ENCODE data around the gene TMCC1. TPM values are rescaled to one million over a fixed set of nuclear protein-coding genes. Genes with fewer than 3 reads are reported as not detected.

TMCC1 gene
- 10 to 100 TPM; 21.6 to 22.1 TPM for total RNA-seq

DNA sequence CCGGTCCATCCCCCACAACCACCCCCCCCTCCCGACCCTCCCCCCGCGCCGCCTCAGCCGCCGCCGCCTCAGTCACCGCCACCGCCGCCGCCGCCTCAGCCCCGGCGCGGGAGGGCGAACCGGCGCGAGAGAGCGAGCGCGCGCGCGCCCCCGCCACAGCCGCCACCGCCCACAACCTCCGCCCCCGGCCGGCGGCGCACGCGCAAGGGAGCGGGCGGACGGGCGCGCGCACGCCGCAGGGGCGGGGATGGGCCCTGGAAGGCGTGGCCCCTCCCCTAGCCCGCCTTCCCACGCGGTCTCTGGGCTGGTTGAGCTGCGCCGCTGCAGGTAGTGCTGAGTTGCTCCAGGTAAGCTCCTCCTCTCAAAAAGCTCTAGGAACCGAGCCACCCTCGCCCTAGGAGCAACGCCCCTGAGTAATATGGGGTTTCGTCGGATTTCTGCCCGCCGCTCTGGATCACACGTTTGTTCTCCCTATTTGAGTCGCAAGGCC lies at the start of gene TMCC1:
Gene TMCC1, minus strand, starts transcription at position 131 of the 490 bp plus-strand sequence.
- ATAC-seq (ENCODE audit: low read depth) (peak; percentile 90), DNase-seq (peak; percentile 96)
- Mint-ChIP-seq H3K9me3 (peaks cover 2% of the 10 kb centered on the region), H3K4me1 (peaks cover 21% of the 10 kb centered on the region), H3K4me3 (peak within 1 kb of the TSS; percentile 90), H3K27me3 (no peaks in the 10 kb centered on the region), H3K36me3 (peaks cover 4% of the 10 kb centered on the region), H3K27ac (peak within 1 kb of the TSS; percentile 85)
- POLR2A ChIA-PET = interaction anchor here (1.3 to 1.4 kb wide), 2 partner anchors 14 to 578 kb away, joined by 4 to 5 read pairs; a partner anchor contains a TSS

DNA sequence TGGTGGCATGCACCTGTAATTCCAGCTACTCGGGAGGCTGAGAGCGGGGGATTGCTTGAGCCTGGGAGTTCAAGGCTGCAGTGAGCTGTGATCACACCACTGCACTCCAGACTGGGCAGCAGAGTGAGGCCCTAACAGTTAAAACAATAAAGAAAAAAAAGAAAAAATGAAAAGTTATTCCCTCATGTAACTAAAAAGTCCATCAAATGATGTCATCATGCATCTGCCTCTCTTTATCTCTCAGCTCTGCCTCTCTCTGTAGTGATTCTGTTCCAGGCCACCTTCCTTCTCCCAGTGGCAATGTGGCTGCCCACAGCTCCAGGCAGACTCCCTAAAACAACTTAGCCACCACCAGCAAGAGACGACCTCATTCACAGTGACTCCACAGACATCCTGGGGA lies 49.5 kb upstream of the TMCC1 start:
- POLR2A ChIA-PET = no interaction called here
- no peaks in the 10 kb centered on the region for H3K4me1 Mint-ChIP-seq

DNA sequence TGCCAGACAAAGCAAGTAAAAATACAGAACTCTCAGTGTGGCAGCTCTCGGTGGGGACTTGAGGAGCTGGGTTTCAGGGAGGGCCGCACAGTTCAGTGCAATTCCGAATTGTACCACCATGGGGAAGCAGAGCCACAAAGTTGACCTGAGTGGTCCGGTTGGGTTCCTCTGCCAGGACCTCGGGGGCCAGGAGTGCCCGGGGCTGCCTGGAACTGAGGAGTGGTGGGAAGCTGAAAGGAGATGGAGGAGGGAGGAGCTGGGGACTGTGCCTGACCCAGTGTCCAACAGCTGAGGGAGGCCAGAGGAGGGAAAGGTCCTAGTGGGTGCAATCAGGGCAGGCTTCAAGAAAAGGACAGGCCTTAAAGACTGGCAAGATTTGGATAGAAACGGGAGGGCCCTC lies 48.8 kb upstream of the TMCC1 start:
- POLR2A ChIA-PET = no interaction called here
- DNase-seq (peak; percentile 50), ATAC-seq (ENCODE audit: low read depth) (peak; percentile 64)
- H3K9me3 Mint-ChIP-seq = no peaks in the 10 kb centered on the region
- no peak overlapping the region for H3K4me3 Mint-ChIP-seq
- peaks cover 6% of the 10 kb centered on the region for H3K27me3 Mint-ChIP-seq
- no peak overlapping the region for H3K27ac Mint-ChIP-seq
- H3K4me1 Mint-ChIP-seq = no peaks in the 10 kb centered on the region
- H3K36me3 Mint-ChIP-seq = no peaks in the 10 kb centered on the region

More for the DNA sequence above, 49.5 kb upstream of the TMCC1 start:
- Mint-ChIP-seq H3K36me3 (no peaks in the 10 kb centered on the region), H3K9me3 (no peaks in the 10 kb centered on the region), H3K27ac (no peak overlapping the region), H3K4me3 (no peak overlapping the region), H3K27me3 (peaks cover 8% of the 10 kb centered on the region)
- ATAC-seq (ENCODE audit: low read depth) (no peak), DNase-seq (no peak)

DNA sequence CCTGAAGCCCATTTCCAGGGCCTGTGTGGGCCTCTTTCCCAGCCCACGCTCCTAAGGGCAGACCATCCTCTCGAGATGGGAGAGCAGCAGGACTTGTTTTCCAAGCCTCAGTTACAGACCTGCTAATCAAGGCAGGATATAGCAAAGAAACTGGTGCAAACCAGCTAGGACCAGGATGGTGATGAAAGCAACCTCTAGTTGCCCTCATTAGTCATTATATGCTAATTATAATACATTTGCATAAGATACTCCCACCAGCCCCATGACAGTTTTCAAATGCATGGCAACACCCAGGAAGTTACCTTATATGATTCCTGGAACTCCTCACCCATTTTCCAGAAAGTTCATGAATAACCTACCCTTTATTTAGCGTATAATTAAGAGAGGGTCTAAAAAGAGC lies 46.6 kb upstream of the TMCC1 start:
- peaks cover 6% of the 10 kb centered on the region for H3K27me3 Mint-ChIP-seq
- no peaks in the 10 kb centered on the region for H3K36me3 Mint-ChIP-seq
- POLR2A ChIA-PET = no interaction called here
- no peaks in the 10 kb centered on the region for H3K9me3 Mint-ChIP-seq
- ATAC-seq (ENCODE audit: low read depth) = no peak
- peaks cover 5% of the 10 kb centered on the region for H3K4me1 Mint-ChIP-seq
- no peak overlapping the region for H3K4me3 Mint-ChIP-seq
- DNase-seq = no peak
- no peak overlapping the region for H3K27ac Mint-ChIP-seq

DNA sequence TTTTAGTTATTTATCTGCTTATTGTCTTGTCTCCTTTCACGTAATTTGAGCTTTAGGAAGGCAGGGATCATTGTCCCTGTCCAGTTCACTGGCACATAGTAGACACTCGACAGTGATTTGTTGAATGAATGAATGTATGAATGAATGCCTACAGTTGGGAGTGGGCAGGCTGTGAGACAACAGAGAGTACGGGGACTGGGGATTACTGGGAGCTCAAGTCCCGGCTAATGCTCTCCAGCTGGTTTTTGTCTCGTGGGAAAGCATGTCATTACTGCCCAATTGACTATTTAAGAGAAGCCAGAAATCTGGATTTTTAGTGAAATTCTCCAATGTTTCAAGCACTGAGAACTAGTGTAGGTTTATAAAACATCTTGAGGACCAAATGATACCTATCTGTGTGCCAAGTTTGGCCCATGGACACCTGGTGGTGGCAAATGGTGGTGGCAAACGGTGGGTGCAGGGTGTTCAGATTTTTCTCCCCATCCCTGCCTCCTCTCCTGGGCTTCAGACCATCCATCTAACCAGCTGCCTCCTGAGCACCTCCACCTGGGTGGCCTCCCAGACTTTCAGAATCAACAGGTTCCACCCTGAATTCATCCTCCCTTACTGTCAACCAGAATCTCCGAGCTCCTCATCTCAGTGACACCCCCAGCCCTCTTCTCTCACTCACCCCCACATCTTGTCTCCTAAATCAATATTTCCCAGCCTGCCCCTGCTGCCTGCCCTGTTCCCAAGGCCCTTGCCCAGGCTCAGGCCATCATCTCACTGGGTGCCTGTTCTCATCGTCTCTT lies 44.8 kb upstream of the TMCC1 start:
- H3K27ac Mint-ChIP-seq = no peak overlapping the region
- no peak overlapping the region for H3K4me3 Mint-ChIP-seq

DNA sequence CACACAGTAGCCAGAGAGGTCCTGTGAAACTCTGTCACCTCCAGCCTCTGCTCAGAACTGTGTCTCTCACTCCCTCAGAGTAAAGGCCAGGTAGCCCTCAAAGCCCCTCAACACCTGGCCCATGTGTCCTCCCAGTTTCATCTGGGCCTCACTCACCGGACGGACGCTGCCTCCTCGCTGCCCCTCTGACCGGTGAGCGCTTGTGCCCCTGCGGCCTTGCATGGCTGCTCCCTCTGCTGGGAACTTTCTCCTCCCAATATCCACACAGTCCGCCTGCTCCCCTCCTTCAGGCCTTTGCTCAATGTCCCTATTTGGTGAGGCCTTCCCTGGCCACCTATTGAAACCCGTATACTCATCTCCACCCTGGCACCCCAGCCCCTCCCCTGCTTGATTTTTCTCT lies 44.2 kb upstream of the TMCC1 start:
- POLR2A ChIA-PET = no interaction called here
- H3K27ac Mint-ChIP-seq = no peak overlapping the region
- H3K9me3 Mint-ChIP-seq = no peaks in the 10 kb centered on the region
- H3K4me3 Mint-ChIP-seq = no peak overlapping the region
- ATAC-seq (ENCODE audit: low read depth) = no peak
- H3K36me3 Mint-ChIP-seq = no peaks in the 10 kb centered on the region
- H3K4me1 Mint-ChIP-seq = peaks cover 5% of the 10 kb centered on the region
- DNase-seq = no peak
- H3K27me3 Mint-ChIP-seq = peaks cover 2% of the 10 kb centered on the region

More for the DNA sequence above, 44.8 kb upstream of the TMCC1 start:
- POLR2A ChIA-PET = no interaction called here
- H3K9me3 Mint-ChIP-seq = no peaks in the 10 kb centered on the region
- DNase-seq (no peak), ATAC-seq (ENCODE audit: low read depth) (no peak)
- H3K27me3 Mint-ChIP-seq = peaks cover 2% of the 10 kb centered on the region
- no peaks in the 10 kb centered on the region for H3K36me3 Mint-ChIP-seq
- peaks cover 5% of the 10 kb centered on the region for H3K4me1 Mint-ChIP-seq

DNA sequence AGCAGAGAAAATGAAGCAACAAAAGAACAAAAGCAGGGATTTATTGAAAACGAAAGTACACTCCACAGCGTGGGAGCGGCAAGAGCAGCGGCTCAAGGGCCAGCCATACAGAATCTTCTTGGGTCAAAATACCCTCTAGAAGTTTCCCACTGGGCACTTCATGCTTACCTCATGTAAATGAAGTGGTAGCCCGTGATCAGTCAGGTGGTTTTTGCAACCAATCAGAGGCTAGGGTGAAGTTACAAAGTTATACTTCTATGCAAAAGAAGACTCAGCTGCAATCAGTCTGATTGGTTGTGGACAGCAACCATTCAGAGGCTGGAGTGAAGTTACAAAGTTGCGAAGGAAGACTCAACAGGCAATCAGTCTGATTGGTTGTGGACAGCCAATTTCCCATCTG lies 43.2 kb upstream of the TMCC1 start:
- Mint-ChIP-seq H3K27me3 (peaks cover 2% of the 10 kb centered on the region), H3K27ac (peak overlapping the region; percentile 15), H3K4me1 (peaks cover 5% of the 10 kb centered on the region), H3K9me3 (no peaks in the 10 kb centered on the region), H3K36me3 (no peaks in the 10 kb centered on the region), H3K4me3 (peak overlapping the region; percentile 62)
- ATAC-seq (ENCODE audit: low read depth) = peak; percentile 51
- no peak for DNase-seq
- POLR2A ChIA-PET = no interaction called here

DNA sequence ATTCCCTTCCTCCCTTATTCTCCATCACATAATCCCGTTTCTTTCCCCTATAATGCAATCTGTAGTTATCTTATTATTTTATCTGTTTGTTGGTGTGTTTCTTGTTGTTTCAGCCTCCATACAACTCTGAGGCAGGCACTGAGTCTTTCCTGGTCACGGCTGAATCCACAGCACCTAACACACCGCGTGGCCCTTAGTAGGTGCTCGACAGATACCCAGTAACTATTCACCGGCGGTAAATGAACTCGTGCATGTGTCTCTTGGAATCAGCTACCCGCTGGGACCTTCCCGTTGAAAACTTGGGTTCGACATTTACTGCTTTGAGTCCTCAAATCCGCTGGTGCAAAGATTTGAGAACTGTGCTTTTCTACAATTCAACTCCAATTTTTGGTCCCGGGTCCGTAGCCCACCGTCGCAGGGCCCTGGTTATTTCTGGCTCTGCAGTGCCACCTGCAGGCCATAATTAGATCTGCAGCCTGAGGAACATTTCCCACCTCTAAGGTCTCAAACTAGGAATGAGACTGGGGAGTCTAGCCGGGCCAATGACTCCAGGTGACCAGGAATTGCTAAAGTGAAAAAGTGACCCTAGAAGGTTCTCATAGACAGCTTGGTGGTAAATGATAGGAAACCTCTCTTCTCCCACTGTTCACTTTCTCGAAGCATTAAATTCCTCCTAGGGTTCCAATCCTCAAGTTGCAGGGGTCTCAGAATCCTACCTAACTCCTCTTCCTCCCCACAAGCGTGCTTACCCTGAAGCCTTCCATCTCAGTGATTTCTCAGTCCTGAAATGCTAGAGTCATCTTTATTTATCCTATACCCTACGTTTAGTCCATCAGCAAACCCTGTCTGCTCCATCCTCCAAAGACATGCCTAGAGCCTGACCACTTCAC lies 41.0 kb upstream of the TMCC1 start:
- DNase-seq = peak; percentile 38
- H3K27ac Mint-ChIP-seq = no peak overlapping the region
- H3K4me3 Mint-ChIP-seq = peak overlapping the region; percentile 8
- peaks cover 5% of the 10 kb centered on the region for H3K4me1 Mint-ChIP-seq
- peaks cover 2% of the 10 kb centered on the region for H3K27me3 Mint-ChIP-seq
- H3K9me3 Mint-ChIP-seq = peaks cover 6% of the 10 kb centered on the region
- no peaks in the 10 kb centered on the region for H3K36me3 Mint-ChIP-seq
- POLR2A ChIA-PET = interaction anchor here (1.5 kb wide), 1 partner anchor 307 kb away, joined by 3 read pairs; no protein-coding TSS in a partner anchor
- no peak for ATAC-seq (ENCODE audit: low read depth)

DNA sequence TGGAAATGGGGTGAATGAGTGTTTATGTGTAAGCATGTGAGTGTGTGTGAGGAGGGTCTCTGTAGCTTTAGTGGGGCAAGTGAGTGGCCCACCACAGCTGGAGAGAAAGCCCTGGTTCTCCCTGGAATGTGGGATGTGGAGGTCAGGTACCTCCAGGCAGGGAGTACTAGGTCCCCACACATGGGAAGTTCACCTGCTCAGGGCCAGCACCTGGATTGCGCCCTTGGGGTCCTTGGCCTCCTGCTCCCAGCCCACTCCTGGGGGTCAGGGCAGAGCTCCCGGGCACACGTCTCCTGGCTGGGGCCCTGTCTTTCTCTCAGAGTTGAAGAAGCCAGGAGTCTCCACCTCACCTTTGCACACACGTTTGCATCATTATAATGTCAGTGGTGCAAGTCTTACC lies 40.0 kb upstream of the TMCC1 start:
- POLR2A ChIA-PET = no interaction called here
- Mint-ChIP-seq H3K9me3 (peaks cover 7% of the 10 kb centered on the region), H3K4me1 (peaks cover 5% of the 10 kb centered on the region), H3K27me3 (peaks cover 2% of the 10 kb centered on the region), H3K36me3 (no peaks in the 10 kb centered on the region), H3K27ac (no peak overlapping the region), H3K4me3 (no peak overlapping the region)
- DNase-seq (no peak), ATAC-seq (ENCODE audit: low read depth) (no peak)

DNA sequence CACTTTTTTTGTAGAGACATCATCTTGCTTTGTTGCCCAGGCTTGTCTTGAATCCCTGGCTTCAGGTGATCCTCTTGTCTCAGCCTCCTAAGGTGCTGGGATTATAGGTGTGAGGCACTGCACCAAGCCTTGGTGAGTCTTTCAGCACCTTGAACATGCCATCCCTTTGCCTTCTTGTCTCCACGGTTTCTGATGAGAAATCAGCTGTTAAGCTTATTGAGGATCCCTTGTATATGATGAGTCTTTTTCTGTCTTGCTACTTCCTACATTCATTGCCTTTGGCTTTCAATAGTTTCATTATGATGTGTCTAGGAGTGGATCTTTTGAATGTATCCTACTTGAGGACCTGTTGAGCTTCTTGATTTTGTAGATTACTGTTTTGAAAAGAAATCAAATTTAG lies 35.9 kb upstream of the TMCC1 start:
- ATAC-seq (ENCODE audit: low read depth) (no peak), DNase-seq (no peak)
- POLR2A ChIA-PET = no interaction called here
- H3K27ac Mint-ChIP-seq = no peak overlapping the region
- H3K9me3 Mint-ChIP-seq = peaks cover 13% of the 10 kb centered on the region
- H3K36me3 Mint-ChIP-seq = no peaks in the 10 kb centered on the region
- H3K27me3 Mint-ChIP-seq = peaks cover 3% of the 10 kb centered on the region
- H3K4me3 Mint-ChIP-seq = no peak overlapping the region
- H3K4me1 Mint-ChIP-seq = no peaks in the 10 kb centered on the region

DNA sequence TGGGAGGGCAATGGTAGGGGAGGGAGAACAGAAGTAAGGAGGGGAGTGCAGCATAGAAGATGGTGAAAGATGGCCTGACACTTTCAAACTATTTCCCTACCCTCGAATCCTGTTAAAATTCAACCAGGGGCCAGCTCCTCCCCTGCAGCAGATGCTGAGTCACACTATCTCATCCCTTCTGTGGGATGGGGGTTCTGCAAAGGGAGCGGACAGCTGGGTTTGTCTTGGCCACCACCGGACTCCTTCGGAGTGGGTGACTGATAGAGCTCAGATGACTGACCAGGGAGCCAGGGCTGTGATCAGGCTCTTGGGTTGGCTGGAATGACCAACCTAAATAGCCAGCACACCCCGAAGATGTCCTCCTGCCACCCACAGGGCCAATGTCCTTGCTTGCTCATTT lies 33.6 kb upstream of the TMCC1 start:
- no peak overlapping the region for H3K27ac Mint-ChIP-seq
- no peaks in the 10 kb centered on the region for H3K36me3 Mint-ChIP-seq
- H3K9me3 Mint-ChIP-seq = peaks cover 13% of the 10 kb centered on the region
- no peak for DNase-seq
- ATAC-seq (ENCODE audit: low read depth) = no peak
- no peak overlapping the region for H3K4me3 Mint-ChIP-seq
- H3K4me1 Mint-ChIP-seq = no peaks in the 10 kb centered on the region
- H3K27me3 Mint-ChIP-seq = peaks cover 8% of the 10 kb centered on the region
- POLR2A ChIA-PET = no interaction called here

DNA sequence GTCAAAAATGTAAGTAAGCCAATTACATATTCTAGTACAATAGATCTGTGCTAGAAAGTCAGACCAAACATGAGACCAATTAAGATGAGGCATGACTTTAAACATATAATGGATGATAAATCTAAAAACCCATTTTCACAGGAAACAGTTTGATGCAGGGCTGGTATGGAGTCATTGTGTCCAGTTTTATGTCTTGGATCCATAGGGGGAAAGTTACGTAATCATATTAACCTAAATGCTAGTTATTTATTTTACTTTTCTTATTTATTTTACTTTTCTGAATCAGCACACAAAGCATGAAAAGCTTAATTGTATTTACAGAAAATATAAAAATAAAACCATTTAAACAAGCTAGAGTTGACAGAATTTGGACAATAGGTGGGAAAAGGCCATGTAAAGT lies 26.3 kb upstream of the TMCC1 start:
- peaks cover 13% of the 10 kb centered on the region for H3K9me3 Mint-ChIP-seq
- peaks cover 2% of the 10 kb centered on the region for H3K36me3 Mint-ChIP-seq
- POLR2A ChIA-PET = interaction anchor here (0.8 kb wide), 1 partner anchor 366 kb away, joined by 3 read pairs; no protein-coding TSS in a partner anchor
- ATAC-seq (ENCODE audit: low read depth) (no peak), DNase-seq (no peak)
- no peak overlapping the region for H3K27ac Mint-ChIP-seq
- no peaks in the 10 kb centered on the region for H3K4me1 Mint-ChIP-seq
- H3K4me3 Mint-ChIP-seq = no peak overlapping the region
- peaks cover 9% of the 10 kb centered on the region for H3K27me3 Mint-ChIP-seq

DNA sequence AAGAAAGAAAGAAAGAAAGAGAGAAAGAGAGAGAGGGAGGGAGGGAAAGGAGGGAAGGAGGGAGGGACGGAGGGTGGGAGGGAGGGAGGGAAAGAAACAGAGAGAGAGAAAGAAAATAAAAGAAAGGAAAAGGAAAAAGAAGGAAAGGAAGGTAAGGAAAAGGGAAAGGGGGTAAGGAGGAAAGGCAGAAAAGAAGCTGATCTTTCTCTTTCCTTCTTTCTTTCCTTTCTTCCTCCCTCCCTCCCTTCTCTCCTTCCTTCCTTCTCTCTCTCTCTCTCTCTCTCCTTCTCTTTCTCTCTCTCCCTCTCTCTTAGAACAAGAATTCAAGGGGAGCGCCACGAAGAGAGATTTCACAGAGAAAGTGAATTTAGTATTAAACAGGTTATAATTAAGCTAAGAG lies 25.8 kb upstream of the TMCC1 start:
- H3K36me3 Mint-ChIP-seq = peaks cover 2% of the 10 kb centered on the region
- H3K9me3 Mint-ChIP-seq = peaks cover 13% of the 10 kb centered on the region
- H3K27ac Mint-ChIP-seq = peak overlapping the region; percentile 56
- H3K27me3 Mint-ChIP-seq = peaks cover 9% of the 10 kb centered on the region
- no peak overlapping the region for H3K4me3 Mint-ChIP-seq
- DNase-seq = no peak
- POLR2A ChIA-PET = no interaction called here
- no peak for ATAC-seq (ENCODE audit: low read depth)
- no peaks in the 10 kb centered on the region for H3K4me1 Mint-ChIP-seq

Data from activated naive CD8-positive, alpha-beta T cell treated with anti-CD3 and anti-CD28 coated beads, Interleukin-2, amount 10 ng/mL, durations not matched to agents 7 days and 5 days (primary cell).